ENCODE measurements around the gene TMC4.
A peak's percentile ranks its signal among the peaks of the same experiment; 100 is the strongest.

TMC4 gene

DNA sequence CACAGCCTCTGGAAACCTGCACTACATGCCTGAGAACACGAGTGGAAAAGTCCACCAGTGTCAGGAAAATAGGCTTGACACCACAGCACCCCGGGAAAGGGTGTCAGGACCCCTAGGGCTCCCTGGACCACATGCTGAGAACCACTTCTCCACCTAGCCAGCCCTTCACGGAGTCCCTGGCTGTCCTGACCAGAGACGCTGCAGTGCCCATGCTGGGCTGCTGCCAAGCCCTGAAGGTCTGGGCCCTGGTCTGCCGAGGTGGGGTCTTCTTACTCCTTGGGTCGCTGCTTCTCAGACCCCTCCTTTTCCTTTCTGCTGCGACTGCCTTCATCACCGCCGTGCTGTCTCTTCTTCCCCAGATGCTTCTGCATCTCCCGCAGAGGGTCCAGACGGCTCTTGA, 16.5 kb downstream of the TMC4 start:
- Histone ChIP-seq H3K4me3 (ENCODE audit: low read depth in 1 of 2, low read length in 1 of 2) (no peak overlapping the region), H3K9me3 (no peaks in the 10 kb centered on the region), H3K36me3 (peaks cover 68% of the 10 kb centered on the region), H3K27ac (no peak overlapping the region), H3K4me1 (ENCODE audit: control insufficient read depth in 1 of 2, insufficient read depth in 1 of 2, low read depth in 1 of 2, low read length in 1 of 2) (peaks cover 28 to 29% of the 10 kb centered on the region in 2 experiments), H3K27me3 (no peaks in the 10 kb centered on the region)
- TF ChIP-seq, protein P1, sequence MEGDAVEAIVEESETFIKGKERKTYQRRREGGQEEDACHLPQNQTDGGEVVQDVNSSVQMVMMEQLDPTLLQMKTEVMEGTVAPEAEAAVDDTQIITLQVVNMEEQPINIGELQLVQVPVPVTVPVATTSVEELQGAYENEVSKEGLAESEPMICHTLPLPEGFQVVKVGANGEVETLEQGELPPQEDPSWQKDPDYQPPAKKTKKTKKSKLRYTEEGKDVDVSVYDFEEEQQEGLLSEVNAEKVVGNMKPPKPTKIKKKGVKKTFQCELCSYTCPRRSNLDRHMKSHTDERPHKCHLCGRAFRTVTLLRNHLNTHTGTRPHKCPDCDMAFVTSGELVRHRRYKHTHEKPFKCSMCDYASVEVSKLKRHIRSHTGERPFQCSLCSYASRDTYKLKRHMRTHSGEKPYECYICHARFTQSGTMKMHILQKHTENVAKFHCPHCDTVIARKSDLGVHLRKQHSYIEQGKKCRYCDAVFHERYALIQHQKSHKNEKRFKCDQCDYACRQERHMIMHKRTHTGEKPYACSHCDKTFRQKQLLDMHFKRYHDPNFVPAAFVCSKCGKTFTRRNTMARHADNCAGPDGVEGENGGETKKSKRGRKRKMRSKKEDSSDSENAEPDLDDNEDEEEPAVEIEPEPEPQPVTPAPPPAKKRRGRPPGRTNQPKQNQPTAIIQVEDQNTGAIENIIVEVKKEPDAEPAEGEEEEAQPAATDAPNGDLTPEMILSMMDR (IDR thresholded peaks at IDR 0.05): no peak

DNA sequence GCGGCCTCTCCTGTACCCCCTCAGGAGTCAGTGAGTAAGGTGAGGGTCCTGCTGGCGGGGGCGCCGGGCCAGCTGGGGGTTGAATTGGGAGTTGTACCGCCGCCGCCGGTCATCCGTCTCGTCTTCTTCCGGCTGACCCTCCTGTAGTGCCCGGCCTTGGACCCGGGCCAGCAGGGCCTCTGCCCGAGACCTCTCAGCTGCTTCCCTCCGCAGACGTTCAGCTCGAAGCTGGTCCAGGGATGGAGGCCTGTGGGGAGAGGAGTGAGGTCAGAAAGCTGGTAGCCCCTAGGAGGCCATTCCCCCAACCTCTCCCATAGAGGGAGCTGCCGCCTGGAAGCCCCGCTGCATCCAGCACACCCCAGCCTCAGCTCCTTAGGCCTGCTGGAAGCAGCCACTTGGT, 17.3 kb downstream of the TMC4 start:
- TF ChIP-seq, protein P1 (IDR thresholded peaks at IDR 0.05): no peak
- peaks cover 22% of the 10 kb centered on the region in 2 experiments for H3K4me1 ChIP-seq (ENCODE audit: control insufficient read depth in 1 of 2, insufficient read depth in 1 of 2, low read depth in 1 of 2, low read length in 1 of 2)
- peaks cover 76% of the 10 kb centered on the region for H3K36me3 ChIP-seq
- no peak overlapping the region for H3K4me3 ChIP-seq (ENCODE audit: low read depth in 1 of 2, low read length in 1 of 2)
- H3K9me3 ChIP-seq: no peaks in the 10 kb centered on the region
- H3K27me3 ChIP-seq: no peaks in the 10 kb centered on the region
- no peak overlapping the region for H3K27ac ChIP-seq

DNA sequence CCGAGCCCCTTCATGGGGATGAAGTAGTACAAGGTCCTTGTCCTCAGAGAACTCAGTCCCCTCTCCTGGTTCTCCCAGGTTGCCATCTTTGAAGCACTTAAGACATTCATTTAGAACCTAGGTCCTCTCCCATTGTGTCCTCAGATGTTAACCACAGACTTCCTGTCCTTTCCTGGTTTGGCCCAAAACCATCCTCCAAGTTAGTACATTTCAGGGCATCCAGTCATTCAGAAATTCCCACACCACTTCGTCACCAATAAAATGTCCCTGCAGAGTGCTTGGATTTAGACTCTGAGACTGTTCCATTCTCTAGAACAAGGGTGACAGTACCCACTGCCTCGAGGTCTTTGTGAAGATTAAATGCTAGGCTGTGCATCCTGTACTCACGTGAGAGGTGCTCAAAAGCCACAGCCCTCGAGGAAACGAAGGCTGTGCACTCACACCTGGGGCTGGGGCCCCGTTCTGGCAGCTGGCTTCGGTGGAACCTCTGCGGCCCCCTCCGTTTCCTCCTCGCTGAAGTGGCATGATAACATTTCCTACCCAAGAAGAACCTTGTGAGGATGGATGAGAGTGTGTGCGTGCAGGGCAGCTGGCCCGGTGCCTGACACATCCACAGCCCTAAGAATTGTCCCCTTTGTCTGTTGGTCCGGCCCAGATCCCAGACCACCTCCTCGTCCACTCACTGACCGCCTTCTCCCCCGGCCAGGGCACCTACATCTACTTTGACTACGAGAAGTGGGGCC, 18.2 kb downstream of the TMC4 start:
- H3K9me3 ChIP-seq: no peaks in the 10 kb centered on the region
- TF ChIP-seq, protein P1 (IDR thresholded peaks at IDR 0.05): no peak
- no peak overlapping the region for H3K4me3 ChIP-seq (ENCODE audit: low read depth in 1 of 2, low read length in 1 of 2)
- H3K4me1 ChIP-seq (ENCODE audit: control insufficient read depth in 1 of 2, insufficient read depth in 1 of 2, low read depth in 1 of 2, low read length in 1 of 2): peaks cover 18 to 19% of the 10 kb centered on the region in 2 experiments
- H3K27me3 ChIP-seq: no peaks in the 10 kb centered on the region
- peaks cover 85% of the 10 kb centered on the region for H3K36me3 ChIP-seq
- peak overlapping the region; percentile 52 for H3K27ac ChIP-seq

DNA sequence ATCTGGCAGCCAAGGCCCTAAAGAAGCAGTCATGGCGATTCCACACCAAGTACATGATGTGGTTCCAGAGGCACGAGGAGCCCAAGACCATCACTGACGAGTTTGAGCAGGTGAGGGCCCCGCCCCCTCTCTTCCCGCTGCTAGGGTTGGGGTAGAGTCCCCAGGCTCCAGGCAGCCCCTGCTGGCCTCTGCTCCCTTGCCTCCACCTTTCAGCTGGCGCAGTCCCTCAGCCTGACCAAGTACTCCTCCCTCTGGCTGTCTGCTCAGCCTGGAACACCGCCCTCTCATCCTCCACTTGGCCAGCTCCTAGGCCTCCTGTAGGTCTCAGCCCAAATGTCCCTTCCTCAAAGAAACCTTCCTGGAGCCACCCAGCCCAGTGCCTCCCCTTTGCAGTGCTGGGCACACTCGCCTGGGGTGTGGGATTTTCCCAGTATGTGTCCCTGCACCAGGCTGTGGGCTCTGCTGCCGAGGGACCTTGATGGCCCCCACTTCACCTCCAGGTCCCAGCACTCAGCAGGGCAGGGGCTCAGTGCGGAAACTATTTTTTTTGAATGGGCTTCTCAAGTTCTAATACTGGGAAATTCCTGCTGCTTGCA, 19.1 kb downstream of the TMC4 start:
- Histone ChIP-seq H3K9me3 (no peaks in the 10 kb centered on the region), H3K27me3 (no peaks in the 10 kb centered on the region), H3K27ac (peak overlapping the region; percentile 52), H3K36me3 (peaks cover 94% of the 10 kb centered on the region), H3K4me3 (ENCODE audit: low read depth in 1 of 2, low read length in 1 of 2) (no peak overlapping the region), H3K4me1 (ENCODE audit: control insufficient read depth in 1 of 2, insufficient read depth in 1 of 2, low read depth in 1 of 2, low read length in 1 of 2) (peaks cover 13 to 14% of the 10 kb centered on the region in 2 experiments)
- TF ChIP-seq, protein P1 (IDR thresholded peaks at IDR 0.05): no peak

DNA sequence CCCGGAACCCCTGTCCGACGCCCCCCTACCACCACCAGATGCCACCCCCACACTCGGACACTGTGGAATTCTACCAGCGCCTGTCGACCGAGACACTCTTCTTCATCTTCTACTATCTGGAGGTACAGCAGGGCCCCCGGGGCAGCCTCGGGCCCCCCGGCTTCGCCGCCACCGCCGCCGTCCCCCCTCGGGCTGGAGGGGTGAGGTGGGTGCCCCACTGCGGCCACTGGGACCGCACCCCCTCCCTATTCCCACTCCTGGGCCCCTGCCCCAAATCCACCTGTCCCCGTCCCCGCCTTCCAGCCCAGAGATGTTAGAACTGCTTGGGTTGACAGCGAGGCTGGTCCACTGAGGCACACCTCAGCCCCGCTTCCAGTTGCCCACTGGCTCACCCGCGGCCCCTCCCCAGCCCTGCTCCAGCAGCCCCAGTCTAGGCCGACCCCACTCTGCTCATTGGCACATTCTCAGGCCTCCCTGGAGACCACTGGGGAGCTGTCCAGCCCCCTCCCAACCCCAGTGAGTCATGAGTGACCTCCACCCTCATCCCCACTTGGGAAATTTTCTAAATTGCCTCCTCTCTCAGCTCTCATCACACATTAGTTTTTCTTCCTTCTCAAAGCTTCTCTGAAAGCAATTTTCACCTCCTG, 20.0 kb downstream of the TMC4 start:
- H3K27ac ChIP-seq: peak overlapping the region; percentile 6
- TF ChIP-seq, protein P1 (IDR thresholded peaks at IDR 0.05): no peak
- H3K4me1 ChIP-seq (ENCODE audit: control insufficient read depth in 1 of 2, insufficient read depth in 1 of 2, low read depth in 1 of 2, low read length in 1 of 2): peaks cover 5 to 6% of the 10 kb centered on the region in 2 experiments
- H3K9me3 ChIP-seq: no peaks in the 10 kb centered on the region
- H3K4me3 ChIP-seq (ENCODE audit: low read depth in 1 of 2, low read length in 1 of 2): no peak overlapping the region
- peaks cover 100% of the 10 kb centered on the region for H3K36me3 ChIP-seq
- no peaks in the 10 kb centered on the region for H3K27me3 ChIP-seq

Measured in neutrophil (primary cell).